Right lobe of liver (tissue), 6 donors: ENCODE results near the gene SLC35D2. TPM values are rescaled to one million over a fixed set of nuclear protein-coding genes. Genes with fewer than 3 reads are reported as not detected.

Experiments used
- ATAC-seq, 4 donors: fragments of 200-7000 bp; cut with Tn5 transposase; one replicate each; pipeline ENCODE4 v1.9.1; 2020; ENCODE audit warnings: mild to moderate bottlenecking in 4 of 4, moderate library complexity in 4 of 4
- DNase-seq, 3 donors: peaks; one replicate each; pipeline ENCODE4 v3.0.0-alpha.2; 2020
- H3K27ac ChIP-seq, 3 donors: fragments of 200-600 bp; one replicate each; pipeline ENCODE4 v1.8.0; 2022
- H3K27me3 ChIP-seq, 2 donors: fragments of 200-600 bp; one replicate each; pipeline ENCODE4 v1.8.0; 2022
- H3K36me3 ChIP-seq, 4 donors: fragments of 200-600 bp; sonication (generic) in 1 of 4; one replicate each; pipeline versions ENCODE4 v1.5.1 to v1.8.0; 2017 to 2022; ENCODE audit warnings: control low read depth in 1 of 4
- H3K4me1 ChIP-seq, 4 donors: fragments of 200-600 bp; sonication (generic) in 1 of 4; one replicate each; pipeline versions ENCODE4 v1.5.1 to v1.8.0; 2017 to 2022; ENCODE audit warnings: control low read depth in 1 of 4
- H3K4me3 ChIP-seq, 3 donors: fragments of 200-600 bp; one replicate each; pipeline ENCODE4 v1.8.0; 2022
- H3K9me3 ChIP-seq, 4 donors: fragments of 200-600 bp; sonication (generic) in 1 of 4; one replicate each; pipeline versions ENCODE4 v1.5.1 to v1.8.0; 2017 to 2022; ENCODE audit warnings: control low read depth in 1 of 4
- CTCF ChIP-seq, 4 donors: fragments of 200-600 bp in 3 of 4; fragments of 450-650 bp in 1 of 4; IDR thresholded peaks; one replicate each; pipeline versions ENCODE4 v1.5.1 to v1.8.0; 2016 to 2022; ENCODE audit warnings: antibody characterized with exemption in 4 of 4, mild to moderate bottlenecking in 2 of 4
- POLR2A ChIP-seq: fragments of 450-650 bp; IDR thresholded peaks from one replicate; pipeline ENCODE4 v1.6.1; 2017; ENCODE audit warnings: antibody characterized with exemption, mild to moderate bottlenecking
- WGBS: methylation state at CpG from one replicate; pipeline ENCODE4 v1.1.6; 2018; ENCODE audit warnings: low coverage, low lambda C conversion rate; ENCODE audit not compliant: insufficient coverage; ENCODE audit errors: missing lambda C conversion rate; 5-methylcytosine and 5-hydroxymethylcytosine counted together
- intact Hi-C, 2 donors: fragments of 100-400 bp; cut with DNase I; formaldehyde crosslinking; loops; one replicate each; pipeline versions ENCODE4 v1.11.2 to v1.14.1; 2022
- total RNA-seq, 6 experiments: library from RNA; depleted of rRNA in 2 of 6; stranded (reverse); fragments of >200 nt in 2 of 6; fragmentation: NEBNext Ultra II Directional in 3 of 6; extraction: Animal tissue kit (Norgen Biotek cat#: 25700) in 3 of 6; gene quantifications; one replicate each; pipeline versions ENCODE4 v1.1.0 to v1.2.4, GENCODE V29; 2016 to 2023
- donor health status: DM: no; HTN: yes; CAD: no.
- donor health status: DM: no; HTN: no; CAD: no.
- donor health status: DM: no; HTN: no; CAD: no.
- donor health status: DM: no; HTN: yes; CAD: no.
- donor health status: DM: no; HTN: yes; CAD: no.

Gene SLC35D2
- total RNA-seq, 6 experiments from 2014 or later, result 28.9 to 48.1 (median 34.3) TPM

GRCh38 chr9:96294159-96294545 is 89.4 kb downstream of the SLC35D2 start:
- no peak for TF ChIP-seq CTCF (IDR thresholded peaks at IDR 0.05)
- TF ChIP-seq POLR2A, result no peak
- Histone ChIP-seq H3K4me3 (no peak overlapping the region), H3K36me3 (no peaks in the 10 kb centered on the region), H3K9me3 (no peaks in the 10 kb centered on the region), H3K27me3 (no peaks in the 10 kb centered on the region), H3K4me1 (no peaks in the 10 kb centered on the region), H3K27ac (no peak overlapping the region)
- ATAC-seq (no peak), DNase-seq (no peak)
- WGBS, result 86% methylated on average over 3 of the region's 3 CpGs
- intact Hi-C loops, result no loop called here

- DNase-seq, result no peak
- Histone ChIP-seq H3K27me3 (no peaks in the 10 kb centered on the region), H3K4me1 (no peaks in the 10 kb centered on the region), H3K36me3 (no peaks in the 10 kb centered on the region), H3K4me3 (no peak overlapping the region), H3K9me3 (no peaks in the 10 kb centered on the region), H3K27ac (no peak overlapping the region)
- ATAC-seq, result no peak
- intact Hi-C loops, result no loop called here
- TF ChIP-seq CTCF (IDR thresholded peaks at IDR 0.05) (no peak), POLR2A (no peak)
- 69% methylated on average over 3 of the region's 3 CpGs for WGBS
Observed at GRCh38 chr9:96293498-96294158, 89.9 kb downstream of the SLC35D2 start.

- H3K27ac ChIP-seq, result no peak overlapping the region
- 100% methylated on average over 2 of the region's 2 CpGs for WGBS
- ATAC-seq (no peak), DNase-seq (no peak)
- no peaks in the 10 kb centered on the region for H3K4me1 ChIP-seq
- intact Hi-C loops, result no loop called here
- no peaks in the 10 kb centered on the region for H3K9me3 ChIP-seq
- no peak overlapping the region for H3K4me3 ChIP-seq
- TF ChIP-seq CTCF (IDR thresholded peaks at IDR 0.05) (no peak), POLR2A (no peak)
- no peaks in the 10 kb centered on the region for H3K36me3 ChIP-seq
- no peaks in the 10 kb centered on the region for H3K27me3 ChIP-seq
Observed at GRCh38 chr9:96289392-96289791, 94.1 kb downstream of the SLC35D2 start.

- H3K36me3 ChIP-seq, result no peaks in the 10 kb centered on the region
- no peak for DNase-seq
- 76% methylated on average over 4 of the region's 6 CpGs for WGBS
- intact Hi-C loops, result no loop called here
- H3K4me1 ChIP-seq, result no peaks in the 10 kb centered on the region
- TF ChIP-seq CTCF (IDR thresholded peaks at IDR 0.05) (no peak), POLR2A (no peak)
- no peak overlapping the region for H3K4me3 ChIP-seq
- no peaks in the 10 kb centered on the region for H3K27me3 ChIP-seq
- H3K27ac ChIP-seq, result no peak overlapping the region
- ATAC-seq, result no peak
- H3K9me3 ChIP-seq, result no peaks in the 10 kb centered on the region
Observed at GRCh38 chr9:96281641-96282040, 101.9 kb downstream of the SLC35D2 start.
